ENCODE measurements around the gene CNTN3. TPM values are rescaled to one million over a fixed set of nuclear protein-coding genes. Genes with fewer than 3 reads are reported as not detected.

CNTN3 gene
- total RNA-seq, 3 donors from 2014 or later (not counting 1 experiment from before 2014, with no cell fraction given) = not detected

- Histone ChIP-seq H3K9me3 (ENCODE audit: control insufficient read depth, insufficient read depth, low read length) (peaks cover 8% of the 10 kb centered on the region), H3K36me3 (ENCODE audit: control insufficient read depth, insufficient read depth, low read length) (no peaks in the 10 kb centered on the region), H3K27me3 (ENCODE audit: control insufficient read depth, insufficient read depth, low read length) (no peaks in the 10 kb centered on the region), H3K4me3 (ENCODE audit: low read length) (no peak overlapping the region), H3K27ac (ENCODE audit: low read length) (no peak overlapping the region), H3K4me1 (ENCODE audit: control insufficient read depth, insufficient read depth, low read length) (no peaks in the 10 kb centered on the region)
- ATAC-seq (no peak), DNase-seq (no peak)
- Mint-ChIP-seq H3K4me3 (no peak overlapping the region), H3K27me3 (ENCODE audit: low read depth in 2 of 2) (no peaks in the 10 kb centered on the region), H3K27ac (no peak overlapping the region), H3K4me1 (no peaks in the 10 kb centered on the region), H3K9me3 (peaks cover 12 to 20% of the 10 kb centered on the region in 2 donors), H3K36me3 (no peaks in the 10 kb centered on the region)
- intact Hi-C loops (cut with micrococcal nuclease) = no loop called here
- no peak for TF ChIP-seq CTCF (IDR thresholded peaks at IDR 0.05)
- WGBS (ENCODE audit: insufficient coverage) = 83% methylated on average over 2 of the region's 2 CpGs
These were observed 12.7 kb downstream of the CNTN3 start for GRCh38 chr3:74601793-74602192.

- TF ChIP-seq CTCF (IDR thresholded peaks at IDR 0.05) = no peak
- 93% methylated on average over 2 of the region's 2 CpGs for WGBS (ENCODE audit: insufficient coverage)
These were observed 14.9 kb downstream of the CNTN3 start for GRCh38 chr3:74599564-74599963.

GRCh38 chr3:74593152-74593551, 21.3 kb downstream of the CNTN3 start:
- no peaks in the 10 kb centered on the region for H3K4me1 ChIP-seq (ENCODE audit: control insufficient read depth, insufficient read depth, low read length)
- Mint-ChIP-seq H3K4me1 (no peaks in the 10 kb centered on the region), H3K27ac (no peak overlapping the region), H3K36me3 (no peaks in the 10 kb centered on the region), H3K9me3 (peaks cover 9 to 11% of the 10 kb centered on the region in 2 donors), H3K4me3 (no peak overlapping the region), H3K27me3 (ENCODE audit: low read depth in 2 of 2) (no peaks in the 10 kb centered on the region)
- no peaks in the 10 kb centered on the region for H3K36me3 ChIP-seq (ENCODE audit: control insufficient read depth, insufficient read depth, low read length)
- no peak overlapping the region for H3K4me3 ChIP-seq (ENCODE audit: low read length)
- ATAC-seq (no peak), DNase-seq (no peak)
- intact Hi-C loops (cut with micrococcal nuclease) = no loop called here
- H3K27me3 ChIP-seq (ENCODE audit: control insufficient read depth, insufficient read depth, low read length) = no peaks in the 10 kb centered on the region
- H3K27ac ChIP-seq (ENCODE audit: low read length) = no peak overlapping the region
- H3K9me3 ChIP-seq (ENCODE audit: control insufficient read depth, insufficient read depth, low read length) = no peaks in the 10 kb centered on the region
- WGBS (ENCODE audit: insufficient coverage) = no CpG with 5 or more reads among the region's 3 CpGs
- no peak for TF ChIP-seq CTCF (IDR thresholded peaks at IDR 0.05)

More at GRCh38 chr3:74599564-74599963, 14.9 kb downstream of the CNTN3 start:
- Mint-ChIP-seq H3K9me3 (peaks cover 10 to 17% of the 10 kb centered on the region in 2 donors), H3K36me3 (no peaks in the 10 kb centered on the region), H3K27me3 (ENCODE audit: low read depth in 2 of 2) (no peaks in the 10 kb centered on the region), H3K4me1 (no peaks in the 10 kb centered on the region), H3K4me3 (no peak overlapping the region), H3K27ac (no peak overlapping the region)
- intact Hi-C loops (cut with micrococcal nuclease) = no loop called here
- H3K36me3 ChIP-seq (ENCODE audit: control insufficient read depth, insufficient read depth, low read length) = no peaks in the 10 kb centered on the region
- H3K27ac ChIP-seq (ENCODE audit: low read length) = no peak overlapping the region
- no peaks in the 10 kb centered on the region for H3K27me3 ChIP-seq (ENCODE audit: control insufficient read depth, insufficient read depth, low read length)
- no peaks in the 10 kb centered on the region for H3K4me1 ChIP-seq (ENCODE audit: control insufficient read depth, insufficient read depth, low read length)
- peaks cover 5% of the 10 kb centered on the region for H3K9me3 ChIP-seq (ENCODE audit: control insufficient read depth, insufficient read depth, low read length)
- DNase-seq = no peak
- H3K4me3 ChIP-seq (ENCODE audit: low read length) = no peak overlapping the region
- ATAC-seq = no peak

GRCh38 chr3:74592359-74592758, 22.1 kb downstream of the CNTN3 start:
- Mint-ChIP-seq H3K4me1 (no peaks in the 10 kb centered on the region), H3K4me3 (no peak overlapping the region), H3K9me3 (peaks cover 9 to 11% of the 10 kb centered on the region in 2 donors), H3K36me3 (no peaks in the 10 kb centered on the region), H3K27ac (no peak overlapping the region), H3K27me3 (ENCODE audit: low read depth in 2 of 2) (no peaks in the 10 kb centered on the region)
- Histone ChIP-seq H3K27me3 (ENCODE audit: control insufficient read depth, insufficient read depth, low read length) (no peaks in the 10 kb centered on the region), H3K4me1 (ENCODE audit: control insufficient read depth, insufficient read depth, low read length) (no peaks in the 10 kb centered on the region), H3K4me3 (ENCODE audit: low read length) (no peak overlapping the region), H3K27ac (ENCODE audit: low read length) (no peak overlapping the region), H3K36me3 (ENCODE audit: control insufficient read depth, insufficient read depth, low read length) (no peaks in the 10 kb centered on the region), H3K9me3 (ENCODE audit: control insufficient read depth, insufficient read depth, low read length) (no peaks in the 10 kb centered on the region)
- no peak for DNase-seq
- 4% methylated on average over 2 of the region's 2 CpGs for WGBS (ENCODE audit: insufficient coverage)
- intact Hi-C loops (cut with micrococcal nuclease) = no loop called here
- no peak for ATAC-seq
- no peak for TF ChIP-seq CTCF (IDR thresholded peaks at IDR 0.05)

Measured in natural killer cell (primary cell).